ENCODE measurements around the gene STK16. TPM values are rescaled to one million over a fixed set of nuclear protein-coding genes. Genes with fewer than 3 reads are reported as not detected.

STK16 gene
- total and polyA plus RNA-seq, 2 experiments from 2014 or later: 15.8 to 28.5 TPM

GRCh38 chr2:219213486-219214071, 31.7 kb upstream of the STK16 start:
- no peaks in the 10 kb centered on the region for H3K9me3 ChIP-seq (ENCODE audit: low read depth)
- no peak overlapping the region for H3K4me3 ChIP-seq
- DNase-seq (ENCODE audit: low read depth in 1 of 2, low spot score in 1 of 2): no peak
- H3K4me1 ChIP-seq (ENCODE audit: low read depth): peaks cover 6% of the 10 kb centered on the region
- H3K27me3 ChIP-seq: no peaks in the 10 kb centered on the region
- peaks cover 4% of the 10 kb centered on the region for H3K36me3 ChIP-seq
- H3K27ac ChIP-seq: no peak overlapping the region
- TF ChIP-seq CTCF (IDR thresholded peaks at IDR 0.05; ENCODE audit: low read depth, low read length): no peak

GRCh38 chr2:219214141-219214540, 31.1 kb upstream of the STK16 start:
- Histone ChIP-seq H3K9me3 (ENCODE audit: low read depth) (no peaks in the 10 kb centered on the region), H3K36me3 (no peaks in the 10 kb centered on the region)

GRCh38 chr2:219214786-219215185, 30.5 kb upstream of the STK16 start:
- H3K27ac ChIP-seq: no peak overlapping the region

More at GRCh38 chr2:219214141-219214540, 31.1 kb upstream of the STK16 start:
- Histone ChIP-seq H3K4me1 (ENCODE audit: low read depth) (peaks cover 9% of the 10 kb centered on the region), H3K4me3 (no peak overlapping the region), H3K27ac (no peak overlapping the region), H3K27me3 (no peaks in the 10 kb centered on the region)
- no peak for DNase-seq (ENCODE audit: low read depth in 1 of 2, low spot score in 1 of 2)
- TF ChIP-seq CTCF (IDR thresholded peaks at IDR 0.05; ENCODE audit: low read depth, low read length): no peak

GRCh38 chr2:219215871-219216534, 29.3 kb upstream of the STK16 start:
- H3K27ac ChIP-seq: no peak overlapping the region
- H3K27me3 ChIP-seq: no peaks in the 10 kb centered on the region
- H3K36me3 ChIP-seq: peaks cover 13% of the 10 kb centered on the region
- no peak overlapping the region for H3K4me3 ChIP-seq
- DNase-seq (ENCODE audit: low read depth in 1 of 2, low spot score in 1 of 2): no peak
- no peak for TF ChIP-seq CTCF (IDR thresholded peaks at IDR 0.05; ENCODE audit: low read depth, low read length)
- peaks cover 12% of the 10 kb centered on the region for H3K4me1 ChIP-seq (ENCODE audit: low read depth)
- no peaks in the 10 kb centered on the region for H3K9me3 ChIP-seq (ENCODE audit: low read depth)

More at GRCh38 chr2:219214786-219215185, 30.5 kb upstream of the STK16 start:
- H3K4me1 ChIP-seq (ENCODE audit: low read depth): peaks cover 12% of the 10 kb centered on the region
- no peaks in the 10 kb centered on the region for H3K27me3 ChIP-seq
- no peak overlapping the region for H3K4me3 ChIP-seq
- DNase-seq (ENCODE audit: low read depth in 1 of 2, low spot score in 1 of 2): no peak
- H3K36me3 ChIP-seq: peaks cover 3% of the 10 kb centered on the region
- no peak for TF ChIP-seq CTCF (IDR thresholded peaks at IDR 0.05; ENCODE audit: low read depth, low read length)
- H3K9me3 ChIP-seq (ENCODE audit: low read depth): no peaks in the 10 kb centered on the region

- Histone ChIP-seq H3K27me3 (no peaks in the 10 kb centered on the region), H3K36me3 (peaks cover 18% of the 10 kb centered on the region), H3K27ac (no peak overlapping the region), H3K4me1 (ENCODE audit: low read depth) (peaks cover 12% of the 10 kb centered on the region), H3K4me3 (no peak overlapping the region), H3K9me3 (ENCODE audit: low read depth) (no peaks in the 10 kb centered on the region)
- TF ChIP-seq CTCF (IDR thresholded peaks at IDR 0.05; ENCODE audit: low read depth, low read length): no peak
- DNase-seq (ENCODE audit: low read depth in 1 of 2, low spot score in 1 of 2): no peak
These were observed 28.8 kb upstream of the STK16 start for GRCh38 chr2:219216535-219216915.
